ENCODE results near the gene DDN.

DDN gene

GRCh38 chr12:49037111-49037946 is 38.2 kb upstream of the DDN start:
- no peak for DNase-seq (ENCODE audit: low spot score)
- no peak for TF ChIP-seq CTCF (IDR thresholded peaks at IDR 0.05)
- no peak overlapping the region for H3K27ac ChIP-seq
- no peak overlapping the region for H3K4me3 ChIP-seq

- DNase-seq (ENCODE audit: low spot score): no peak
- TF ChIP-seq CTCF (IDR thresholded peaks at IDR 0.05): no peak
- no peak overlapping the region for H3K4me3 ChIP-seq
- no peak overlapping the region for H3K27ac ChIP-seq
Measured at GRCh38 chr12:49036029-49036428, 36.9 kb upstream of the DDN start.

- TF ChIP-seq CTCF (IDR thresholded peaks at IDR 0.05): no peak
- DNase-seq (ENCODE audit: low spot score): no peak
- Histone ChIP-seq H3K27ac (no peak overlapping the region), H3K4me3 (no peak overlapping the region)
Measured at GRCh38 chr12:49034286-49034622, 35.1 kb upstream of the DDN start.

GRCh38 chr12:49033611-49034285 is 34.6 kb upstream of the DDN start:
- Histone ChIP-seq H3K27ac (no peak overlapping the region), H3K4me3 (no peak overlapping the region)
- no peak for TF ChIP-seq CTCF (IDR thresholded peaks at IDR 0.05)
- no peak for DNase-seq (ENCODE audit: low spot score)

- Histone ChIP-seq H3K27ac (no peak overlapping the region), H3K4me3 (no peak overlapping the region)
- DNase-seq (ENCODE audit: low spot score): no peak
- TF ChIP-seq CTCF (IDR thresholded peaks at IDR 0.05): no peak
Measured at GRCh38 chr12:49032679-49033447, 33.7 kb upstream of the DDN start.

GRCh38 chr12:49032276-49032675 is 33.1 kb upstream of the DDN start:
- Histone ChIP-seq H3K27ac (no peak overlapping the region), H3K4me3 (no peak overlapping the region)
- no peak for DNase-seq (ENCODE audit: low spot score)
- TF ChIP-seq CTCF (IDR thresholded peaks at IDR 0.05): no peak
